GM12891 (cell line): ENCODE measurements around the gene ZNF407.

ENCODE experiments used
- POLR2A ChIP-seq: IDR thresholded peaks from 2 replicates; pipeline ENCODE4 v1.6.1; 2011; ENCODE audit warnings: low read depth, low read length, control low read depth
- POLR2AphosphoS5 ChIP-seq: IDR thresholded peaks from 2 replicates; pipeline ENCODE4 v1.6.1; 2011; ENCODE audit warnings: low read depth, low read length, control low read depth
- TAF1 ChIP-seq: IDR thresholded peaks from 2 replicates; pipeline ENCODE4 v1.6.1; 2011; ENCODE audit warnings: low read depth, low read length, control low read depth

DNA sequence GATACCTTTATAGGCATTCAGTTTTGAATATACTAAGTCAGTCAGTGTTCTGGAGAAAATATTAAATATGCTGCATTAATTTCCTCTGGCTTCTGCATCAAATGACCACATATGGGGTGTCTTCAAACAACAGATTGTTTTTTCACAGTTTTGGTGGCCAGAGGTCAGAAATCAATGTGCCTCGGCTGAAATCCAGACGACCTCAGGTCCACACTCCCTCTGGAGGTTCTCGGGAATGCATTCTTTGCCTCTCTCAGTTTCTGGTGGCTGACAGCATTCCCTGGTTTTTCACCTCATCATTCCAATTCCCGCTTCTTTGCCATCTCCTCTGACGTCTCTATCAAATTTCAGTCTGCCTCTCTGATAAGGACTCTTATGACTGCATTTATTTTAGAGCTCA is 142.3 kb downstream of the ZNF407 start:
- no peak for TF ChIP-seq POLR2AphosphoS5
- TF ChIP-seq TAF1, result no peak
- no peak for TF ChIP-seq POLR2A
